ENCODE results near the gene MBNL2. TPM values are rescaled to one million over a fixed set of nuclear protein-coding genes. Genes with fewer than 3 reads are reported as not detected.

The MBNL2 gene
- total and polyA plus RNA-seq, 2 donors from 2014 or later = 18.8 to 70.5 TPM

- no peaks in the 10 kb centered on the region for H3K27me3 ChIP-seq (ENCODE audit: control insufficient read depth, insufficient read depth, low read length)
- intact Hi-C loops (cut with DNase I) = no loop called here
Observed at GRCh38 chr13:97196340-97196739, 25.8 kb upstream of the MBNL2 start.

GRCh38 chr13:97198753-97199152 lies 23.4 kb upstream of the MBNL2 start:
- H3K36me3 ChIP-seq (ENCODE audit: control insufficient read depth in 2 of 3, insufficient read depth in 3 of 3, low read length in 3 of 3) = no peaks in the 10 kb centered on the region
- no peak overlapping the region for H3K9ac ChIP-seq (ENCODE audit: low read length in 3 of 3)
- DNase-seq (no peak), FAIRE-seq (no peak)
- no peak for TF ChIP-seq CTCF (IDR thresholded peaks at IDR 0.05; ENCODE audit: borderline replicate concordance, extremely low read depth, insufficient read depth)
- H3K4me3 ChIP-seq (ENCODE audit: low read length in 3 of 3) = no peak overlapping the region
- no peaks in the 10 kb centered on the region for H3K4me1 ChIP-seq (ENCODE audit: control insufficient read depth in 2 of 3, insufficient read depth in 2 of 3, low read depth in 1 of 3, low read length in 3 of 3)
- H3K27me3 ChIP-seq (ENCODE audit: control insufficient read depth, insufficient read depth, low read length) = no peaks in the 10 kb centered on the region
- H3K27ac ChIP-seq (ENCODE audit: low read depth in 2 of 2, low read length in 2 of 2) = no peak overlapping the region
- H3K9me3 ChIP-seq (ENCODE audit: control insufficient read depth in 2 of 3, insufficient read depth in 1 of 3, low read length in 3 of 3) = no peaks in the 10 kb centered on the region
- intact Hi-C loops (cut with DNase I) = no loop called here

More at GRCh38 chr13:97196340-97196739, 25.8 kb upstream of the MBNL2 start:
- Histone ChIP-seq H3K36me3 (ENCODE audit: control insufficient read depth in 2 of 3, insufficient read depth in 3 of 3, low read length in 3 of 3) (no peaks in the 10 kb centered on the region), H3K4me3 (ENCODE audit: low read length in 3 of 3) (no peak overlapping the region), H3K4me1 (ENCODE audit: control insufficient read depth in 2 of 3, insufficient read depth in 2 of 3, low read depth in 1 of 3, low read length in 3 of 3) (no peaks in the 10 kb centered on the region), H3K27ac (ENCODE audit: low read depth in 2 of 2, low read length in 2 of 2) (no peak overlapping the region), H3K9ac (ENCODE audit: low read length in 3 of 3) (no peak overlapping the region), H3K9me3 (ENCODE audit: control insufficient read depth in 2 of 3, insufficient read depth in 1 of 3, low read length in 3 of 3) (no peaks in the 10 kb centered on the region)
- no peak for TF ChIP-seq CTCF (IDR thresholded peaks at IDR 0.05; ENCODE audit: borderline replicate concordance, extremely low read depth, insufficient read depth)
- DNase-seq = no peak
- FAIRE-seq = no peak

GRCh38 chr13:97199451-97199850 lies 22.7 kb upstream of the MBNL2 start:
- no peaks in the 10 kb centered on the region for H3K27me3 ChIP-seq (ENCODE audit: control insufficient read depth, insufficient read depth, low read length)
- H3K36me3 ChIP-seq (ENCODE audit: control insufficient read depth in 2 of 3, insufficient read depth in 3 of 3, low read length in 3 of 3) = no peaks in the 10 kb centered on the region
- intact Hi-C loops (cut with DNase I) = no loop called here
- FAIRE-seq = no peak
- H3K9me3 ChIP-seq (ENCODE audit: control insufficient read depth in 2 of 3, insufficient read depth in 1 of 3, low read length in 3 of 3) = no peaks in the 10 kb centered on the region
- no peak for DNase-seq
- no peak overlapping the region for H3K4me3 ChIP-seq (ENCODE audit: low read length in 3 of 3)
- no peak overlapping the region for H3K9ac ChIP-seq (ENCODE audit: low read length in 3 of 3)
- TF ChIP-seq CTCF (IDR thresholded peaks at IDR 0.05; ENCODE audit: borderline replicate concordance, extremely low read depth, insufficient read depth) = no peak
- H3K27ac ChIP-seq (ENCODE audit: low read depth in 2 of 2, low read length in 2 of 2) = no peak overlapping the region
- no peaks in the 10 kb centered on the region for H3K4me1 ChIP-seq (ENCODE audit: control insufficient read depth in 2 of 3, insufficient read depth in 2 of 3, low read depth in 1 of 3, low read length in 3 of 3)

All from kidney (tissue), 14 donors.